NCI-H2227 treated with DMSO at 0.1 percent for 48 hours (cell line): Measurements from ENCODE around the gene SOWAHA.

Experiments
- DNase-seq: peaks from one replicate; lab custom pipeline; 2025; lab: John Stamatoyannopoulos, UW

SOWAHA gene

GRCh38 chr5:132812781-132813598 is at the start of gene SOWAHA:
TSS of gene SOWAHA (plus strand) at chr5:132813302. CDS start at chr5:132813622, 320 bp downstream.
- DNase-seq: peak; percentile 65

- DNase-seq: no peak
Measured at GRCh38 chr5:132764051-132764450, 49.1 kb upstream of the SOWAHA start.

- DNase-seq: no peak
Measured at GRCh38 chr5:132764671-132765238, 48.3 kb upstream of the SOWAHA start.

- no peak for DNase-seq
Measured at GRCh38 chr5:132765311-132766019, 47.6 kb upstream of the SOWAHA start.

- no peak for DNase-seq
Measured at GRCh38 chr5:132766020-132766805, 46.9 kb upstream of the SOWAHA start.

- no peak for DNase-seq
Measured at GRCh38 chr5:132766806-132767055, 46.4 kb upstream of the SOWAHA start.

GRCh38 chr5:132767150-132767549 is 46.0 kb upstream of the SOWAHA start:
- DNase-seq: no peak

GRCh38 chr5:132768485-132768868 is 44.6 kb upstream of the SOWAHA start:
- DNase-seq: no peak

- DNase-seq: no peak
Measured at GRCh38 chr5:132770476-132771159, 42.5 kb upstream of the SOWAHA start.

GRCh38 chr5:132771503-132771998 is 41.6 kb upstream of the SOWAHA start:
- no peak for DNase-seq

GRCh38 chr5:132772291-132773070 is 40.6 kb upstream of the SOWAHA start:
- DNase-seq: no peak

- no peak for DNase-seq
Measured at GRCh38 chr5:132773114-132773513, 40.0 kb upstream of the SOWAHA start.

GRCh38 chr5:132773601-132774355 is 39.3 kb upstream of the SOWAHA start:
- no peak for DNase-seq

- DNase-seq: no peak
Measured at GRCh38 chr5:132774406-132774805, 38.7 kb upstream of the SOWAHA start.

- DNase-seq: no peak
Measured at GRCh38 chr5:132774896-132775295, 38.2 kb upstream of the SOWAHA start.

GRCh38 chr5:132775476-132775961 is 37.6 kb upstream of the SOWAHA start:
- DNase-seq: no peak

- no peak for DNase-seq
Measured at GRCh38 chr5:132776131-132776937, 36.8 kb upstream of the SOWAHA start.

GRCh38 chr5:132776938-132777208 is 36.2 kb upstream of the SOWAHA start:
- DNase-seq: no peak
